IMR-90 (cell line): ENCODE data around the gene KLKB1. TPM values are rescaled to one million over a fixed set of nuclear protein-coding genes. Genes with fewer than 3 reads are reported as not detected.

Experiments used
- ATAC-seq: fragments of 200-7000 bp; cut with Tn5 transposase; 2 replicates; pipeline ENCODE4 v1.9.1; 2020; ENCODE audit warnings: low read depth, mild to moderate bottlenecking, moderate library complexity
- BruUV-seq: library from RNA; stranded (reverse); fragments of 400-500 nt; replicated peaks from 2 replicates; lab custom pipeline; 2021; lab: Mats Ljungman, UMichigan
- CTCF ChIA-PET: fragments of 300-600 bp; formaldehyde crosslinking; extraction: SDS; loops from one replicate; lab custom pipeline; 2021; ENCODE audit warnings: antibody characterized with exemption; lab: Yijun Ruan, JAX
- POLR2A ChIA-PET: fragments of 300-600 bp; sonication (Branson Sonifier 250); formaldehyde crosslinking; loops from one replicate; lab custom pipeline; 2022; ENCODE audit warnings: antibody characterized with exemption; ENCODE audit not compliant: unreplicated experiment; lab: Charles Lee
- DNase-seq: peaks from one replicate; pipeline ENCODE4 v3.0.0; 2013
- H2AFZ ChIP-seq: replicated peaks from 2 replicates; pipeline ENCODE3; 2013; ENCODE audit warnings: low read length, mild to moderate bottlenecking; ENCODE audit not compliant: poor library complexity
- H2AK5ac ChIP-seq: 2 replicates; pipeline ENCODE4 v1.6.1; 2013; ENCODE audit warnings: low read depth, low read length, inconsistent platforms
- H2AK9ac ChIP-seq: replicated peaks from 2 replicates; pipeline ENCODE3; 2013; ENCODE audit warnings: mild to moderate bottlenecking, low read depth, low read length, moderate library complexity; ENCODE audit not compliant: poor library complexity
- H2BK120ac ChIP-seq: 2 replicates; pipeline ENCODE4 v1.6.1; 2013; ENCODE audit warnings: low read depth, low read length, inconsistent platforms
- H2BK15ac ChIP-seq: 3 replicates; pipeline ENCODE4 v1.6.1; 2013; ENCODE audit warnings: low read depth, low read length, inconsistent platforms
- H2BK20ac ChIP-seq: 2 replicates; pipeline ENCODE4 v1.6.1; 2013; ENCODE audit warnings: low read depth, mild to moderate bottlenecking, inconsistent platforms, low read length, moderate library complexity
- H2BK5ac ChIP-seq: 2 replicates; pipeline ENCODE4 v1.6.1; 2013; ENCODE audit warnings: mild to moderate bottlenecking, low read depth, low read length, inconsistent platforms; ENCODE audit not compliant: poor library complexity, severe bottlenecking
- H3K14ac ChIP-seq: replicated peaks from 2 replicates; pipeline ENCODE4 v1.6.1; 2013; ENCODE audit warnings: low read depth, low read length, inconsistent platforms
- H3K18ac ChIP-seq: 2 replicates; pipeline ENCODE4 v1.6.1; 2013; ENCODE audit warnings: low read depth, low read length, control low read depth
- H3K23ac ChIP-seq: 2 replicates; pipeline ENCODE4 v1.6.1; 2013; ENCODE audit warnings: low read depth, low read length, inconsistent platforms
- H3K27ac ChIP-seq: 2 replicates; pipeline ENCODE4 v1.5.1; 2013; ENCODE audit warnings: mild to moderate bottlenecking, control low read depth, low read length; ENCODE audit not compliant: insufficient read depth
- H3K27me3 ChIP-seq: 2 replicates; pipeline ENCODE4 v1.6.1; 2013; ENCODE audit warnings: low read length; ENCODE audit not compliant: control insufficient read depth, insufficient read depth
- H3K36me3 ChIP-seq: 2 replicates; pipeline ENCODE4 v1.6.1; 2013; ENCODE audit warnings: low read length, mixed read lengths; ENCODE audit not compliant: control insufficient read depth, insufficient read depth
- H3K4ac ChIP-seq: 2 replicates; pipeline ENCODE4 v1.6.1; 2013; ENCODE audit warnings: low read depth, low read length, inconsistent platforms
- H3K4me1 ChIP-seq: 2 replicates; pipeline ENCODE4 v1.6.1; 2013; ENCODE audit warnings: low read length, mixed read lengths; ENCODE audit not compliant: control insufficient read depth, insufficient read depth
- H3K4me2 ChIP-seq: 2 replicates; pipeline ENCODE4 v1.6.1; 2013; ENCODE audit warnings: low read depth, mild to moderate bottlenecking, control low read depth, low read length, moderate library complexity
- H3K4me3 ChIP-seq: 2 replicates; pipeline ENCODE4 v1.5.1; 2013; ENCODE audit warnings: low read depth, mild to moderate bottlenecking, control low read depth, low read length, moderate library complexity; ENCODE audit not compliant: insufficient read depth
- H3K56ac ChIP-seq: 2 replicates; pipeline ENCODE4 v1.6.1; 2013; ENCODE audit warnings: low read length, inconsistent platforms; ENCODE audit not compliant: insufficient read depth; ENCODE audit errors: extremely low read depth
- H3K79me1 ChIP-seq, 2 experiments: 2 replicates each; pipeline ENCODE4 v1.6.1; 2013; ENCODE audit warnings: low read length in 2 of 2, inconsistent platforms in 1 of 2, low read depth in 1 of 2
- H3K9ac ChIP-seq: 2 replicates; pipeline ENCODE4 v1.6.1; 2013; ENCODE audit warnings: low read depth, low read length, control low read depth
- H3K9me1 ChIP-seq: 2 replicates; pipeline ENCODE4 v1.6.1; 2013; ENCODE audit warnings: low read length, inconsistent platforms; ENCODE audit not compliant: insufficient read depth
- H3K9me3 ChIP-seq: 2 replicates; pipeline ENCODE4 v1.6.1; 2013; ENCODE audit warnings: low read length; ENCODE audit not compliant: control insufficient read depth, insufficient read depth
- H4K20me1 ChIP-seq: 2 replicates; pipeline ENCODE4 v1.6.1; 2013; ENCODE audit warnings: low read length, inconsistent platforms; ENCODE audit not compliant: insufficient read depth
- H4K5ac ChIP-seq: 2 replicates; pipeline ENCODE4 v1.6.1; 2013; ENCODE audit warnings: mild to moderate bottlenecking, low read depth, low read length, control low read depth
- H4K8ac ChIP-seq, 2 experiments: 2 replicates each; pipeline ENCODE4 v1.6.1; 2013; ENCODE audit warnings: low read depth in 2 of 2, low read length in 2 of 2, control low read depth in 1 of 2, inconsistent platforms in 1 of 2
- H4K91ac ChIP-seq: 2 replicates; pipeline ENCODE4 v1.6.1; 2013; ENCODE audit warnings: low read depth, low read length, inconsistent platforms; ENCODE audit not compliant: insufficient read depth
- BHLHE40 ChIP-seq: fragments of 150-350 bp; IDR thresholded peaks from 2 replicates; pipeline ENCODE4 v1.6.1; 2016; ENCODE audit warnings: mild to moderate bottlenecking, low read depth, low read length
- CEBPB ChIP-seq: IDR thresholded peaks from 2 replicates; pipeline ENCODE4 v1.6.1; 2012; ENCODE audit warnings: low read depth, low read length, improper control_type of control experiment
- CHD1 ChIP-seq: IDR thresholded peaks from 2 replicates; pipeline ENCODE4 v1.6.1; 2012; ENCODE audit warnings: low read depth, low read length, improper control_type of control experiment
- CTCF ChIP-seq: conservative IDR thresholded peaks from 2 replicates; pipeline ENCODE4 v1.5.1; 2012; ENCODE audit warnings: mild to moderate bottlenecking, low read depth, low read length, improper control_type of control experiment
- FOS ChIP-seq: fragments of 150-350 bp; IDR thresholded peaks from 2 replicates; pipeline ENCODE4 v1.6.1; 2016; ENCODE audit warnings: low read depth, low read length
- MAFK ChIP-seq: IDR thresholded peaks from 2 replicates; pipeline ENCODE4 v1.6.1; 2012; ENCODE audit warnings: low read depth, low read length, improper control_type of control experiment
- MAZ ChIP-seq: IDR thresholded peaks from 2 replicates; pipeline ENCODE4 v1.6.1; 2012; ENCODE audit warnings: low read depth, mild to moderate bottlenecking, low read length, improper control_type of control experiment, moderate library complexity, borderline replicate concordance
- MXI1 ChIP-seq: IDR thresholded peaks from 2 replicates; pipeline ENCODE4 v1.6.1; 2012; ENCODE audit warnings: low read depth, mild to moderate bottlenecking, low read length, moderate library complexity, borderline replicate concordance
- NFE2L2 ChIP-seq: fragments of 150-350 bp; IDR thresholded peaks from 2 replicates; pipeline ENCODE4 v1.6.1; 2016; ENCODE audit warnings: low read depth, mild to moderate bottlenecking, low read length
- POLR2A ChIP-seq: IDR thresholded peaks from 2 replicates; pipeline ENCODE4 v1.6.1; 2012; ENCODE audit warnings: mild to moderate bottlenecking, low read depth, low read length
- RAD21 ChIP-seq: IDR thresholded peaks from 2 replicates; pipeline ENCODE4 v1.6.1; 2012; ENCODE audit warnings: low read length, improper control_type of control experiment
- RCOR1 ChIP-seq: IDR thresholded peaks from 2 replicates; pipeline ENCODE4 v1.6.1; 2012; ENCODE audit warnings: mild to moderate bottlenecking, low read length, improper control_type of control experiment; ENCODE audit not compliant: insufficient replicate concordance
- RFX5 ChIP-seq: IDR thresholded peaks from 2 replicates; pipeline ENCODE4 v1.8.0; 2012; ENCODE audit warnings: low read depth, mild to moderate bottlenecking, low read length, moderate library complexity
- SMC3 ChIP-seq: fragments of 150-350 bp; IDR thresholded peaks from 2 replicates; pipeline ENCODE4 v1.6.1; 2016; ENCODE audit warnings: low read depth, mild to moderate bottlenecking, antibody characterized with exemption, low read length, moderate library complexity
- USF2 ChIP-seq: fragments of 150-350 bp; IDR thresholded peaks from 2 replicates; pipeline ENCODE4 v1.6.1; 2017; ENCODE audit warnings: mild to moderate bottlenecking, antibody characterized with exemption, low read length, low read depth
- WGBS, 2 experiments: methylation state at CpG; one replicate each; pipeline versions ENCODE4 v1.1.5 to v1.1.7; 2013; ENCODE audit warnings: missing lambda C conversion rate in 2 of 2; ENCODE audit not compliant: insufficient read length in 1 of 2; ENCODE audit errors: extremely low coverage in 2 of 2; 5-methylcytosine and 5-hydroxymethylcytosine counted together
- dilution Hi-C: fragments of 300-500 bp; cut with HindIII; formaldehyde crosslinking; loops from one replicate; pipeline ENCODE4 v1.14.3; 2018; ENCODE audit warnings: low sequenced_read_pairs; ENCODE audit not compliant: unreplicated experiment
- in situ Hi-C: fragments of 300-500 bp; cut with MboI; formaldehyde crosslinking; loops from 3 replicates; pipeline ENCODE4 v1.14.3; 2019; ENCODE audit warnings: low sequenced_read_pairs, inconsistent platforms, mixed read lengths
- intact Hi-C: fragments of 100-400 bp; cut with micrococcal nuclease; formaldehyde crosslinking; loops from 2 replicates; pipeline ENCODE4 v1.10.0; 2022
- polyA plus RNA-seq, 3 experiments: library from polyadenylated mRNA; depleted of rRNA; stranded (reverse); fragments of >200 nt; gene quantifications; 2 replicates each; pipeline ENCODE4 v1.2.3, GENCODE V29; 2012; ENCODE audit warnings: low replicate concordance in 1 of 3
- total RNA-seq: library from RNA; depleted of rRNA; stranded (reverse); fragments of >200 nt; gene quantifications from 2 replicates; pipeline ENCODE4 v1.2.3, GENCODE V29; 2012
- TF ChIP-seq, protein P1 (sequence below): fragments of 150-350 bp; IDR thresholded peaks from 2 replicates; pipeline ENCODE4 v1.6.1; 2016; ENCODE audit warnings: low read depth, mild to moderate bottlenecking, low read length, moderate library complexity, borderline replicate concordance

Gene KLKB1
- total and polyA plus RNA-seq, 2 of the 4 experiments (the other 2 are of a cell fraction) = 0.03 TPM; not detected in 1

- intact Hi-C loops = loop anchor here (5.0 to 10.0 kb wide), 2 partner anchors 122 to 285 kb away; partner anchors contain the start of gene TLR3
- POLR2A ChIA-PET = no interaction called here
Observed at GRCh38 chr4:186189656-186190055, 37.7 kb upstream of the KLKB1 start.

More at GRCh38 chr4:186189656-186190055, 37.7 kb upstream of the KLKB1 start:
- no peak overlapping the region for H2BK5ac ChIP-seq
- H3K36me3 ChIP-seq = no peaks in the 10 kb centered on the region
- H2BK20ac ChIP-seq = no peak overlapping the region
- DNase-seq (no peak), ATAC-seq (no peak)
- no peak overlapping the region for H3K4me3 ChIP-seq
- in situ Hi-C loops = no loop called here
- 57% methylated on average over 1 of the region's 4 CpGs; no CpG with 5 or more reads in 1 of the 2 experiments for WGBS, 2 experiments
- no peak overlapping the region for H2AK5ac ChIP-seq
- no peak overlapping the region for H2BK15ac ChIP-seq
- H3K27ac ChIP-seq = no peak overlapping the region
- no peaks in the 10 kb centered on the region; the same call in 1 of the 2 replicates for H3K4me1 ChIP-seq
- no peak overlapping the region for H3K23ac ChIP-seq
- H3K4ac ChIP-seq = no peak overlapping the region
- no peak overlapping the region for H2AK9ac ChIP-seq
- H4K8ac ChIP-seq = no peak overlapping the region; a peak in 1 of 4 replicates
- H4K20me1 ChIP-seq = no peaks in the 10 kb centered on the region
- H2BK120ac ChIP-seq = no peak overlapping the region
- no peak for TF ChIP-seq RCOR1
- TF ChIP-seq MAZ = no peak
- TF ChIP-seq FOS = no peak
- TF ChIP-seq CHD1 = no peak
- no peak for TF ChIP-seq POLR2A
- TF ChIP-seq USF2 = no peak
- no peak for TF ChIP-seq CEBPB
- no peak for TF ChIP-seq RAD21
- TF ChIP-seq SMC3 = no peak
- no peak for TF ChIP-seq NFE2L2
- TF ChIP-seq BHLHE40 = no peak
- TF ChIP-seq CTCF = no peak
- TF ChIP-seq RFX5 = no peak
- no peak for TF ChIP-seq MAFK
- no peak for TF ChIP-seq MXI1
- TF ChIP-seq, protein P1, sequence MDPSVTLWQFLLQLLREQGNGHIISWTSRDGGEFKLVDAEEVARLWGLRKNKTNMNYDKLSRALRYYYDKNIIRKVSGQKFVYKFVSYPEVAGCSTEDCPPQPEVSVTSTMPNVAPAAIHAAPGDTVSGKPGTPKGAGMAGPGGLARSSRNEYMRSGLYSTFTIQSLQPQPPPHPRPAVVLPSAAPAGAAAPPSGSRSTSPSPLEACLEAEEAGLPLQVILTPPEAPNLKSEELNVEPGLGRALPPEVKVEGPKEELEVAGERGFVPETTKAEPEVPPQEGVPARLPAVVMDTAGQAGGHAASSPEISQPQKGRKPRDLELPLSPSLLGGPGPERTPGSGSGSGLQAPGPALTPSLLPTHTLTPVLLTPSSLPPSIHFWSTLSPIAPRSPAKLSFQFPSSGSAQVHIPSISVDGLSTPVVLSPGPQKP = no peak
- peak overlapping the region; percentile 52 for H2AFZ ChIP-seq
- BruUV-seq = no TSS peak
- CTCF ChIA-PET = interaction anchor here (1.2 kb wide), 1 partner anchor 12 kb away, joined by 3 read pairs; no protein-coding TSS in a partner anchor
- H3K18ac ChIP-seq = no peak overlapping the region
- H3K9me1 ChIP-seq = peaks cover 4% of the 10 kb centered on the region; the same call in 1 of the 2 replicates
- H3K27me3 ChIP-seq = no peaks in the 10 kb centered on the region; the same call in 1 of the 2 replicates
- no peak overlapping the region for H3K56ac ChIP-seq
- H3K79me1 ChIP-seq = peaks cover 0 to 5% of the 10 kb centered on the region in 2 experiments; a peak in 2 of 4 replicates
- no peaks in the 10 kb centered on the region for H3K9me3 ChIP-seq
- no peak overlapping the region for H3K4me2 ChIP-seq
- no peak overlapping the region for H4K5ac ChIP-seq
- dilution Hi-C loops = no loop called here
- no peak overlapping the region for H4K91ac ChIP-seq
- no peak overlapping the region for H3K9ac ChIP-seq
- H3K14ac ChIP-seq = no peak overlapping the region
